HG02938 (cell line): ENCODE data around the gene HINFP.
"Not testable (repeated sequence)": the region's sequence is repeated elsewhere in the genome, so short reads cannot be mapped to it uniquely, and the experiment has no call there.

Experiments used
- ATAC-seq: cut with Tn5 transposase; IDR thresholded peaks from one replicate; pipeline ENCODE4 v1.9.1; 2021; ENCODE audit warnings: mild to moderate bottlenecking, moderate library complexity; ENCODE audit not compliant: unreplicated experiment

HINFP gene

DNA sequence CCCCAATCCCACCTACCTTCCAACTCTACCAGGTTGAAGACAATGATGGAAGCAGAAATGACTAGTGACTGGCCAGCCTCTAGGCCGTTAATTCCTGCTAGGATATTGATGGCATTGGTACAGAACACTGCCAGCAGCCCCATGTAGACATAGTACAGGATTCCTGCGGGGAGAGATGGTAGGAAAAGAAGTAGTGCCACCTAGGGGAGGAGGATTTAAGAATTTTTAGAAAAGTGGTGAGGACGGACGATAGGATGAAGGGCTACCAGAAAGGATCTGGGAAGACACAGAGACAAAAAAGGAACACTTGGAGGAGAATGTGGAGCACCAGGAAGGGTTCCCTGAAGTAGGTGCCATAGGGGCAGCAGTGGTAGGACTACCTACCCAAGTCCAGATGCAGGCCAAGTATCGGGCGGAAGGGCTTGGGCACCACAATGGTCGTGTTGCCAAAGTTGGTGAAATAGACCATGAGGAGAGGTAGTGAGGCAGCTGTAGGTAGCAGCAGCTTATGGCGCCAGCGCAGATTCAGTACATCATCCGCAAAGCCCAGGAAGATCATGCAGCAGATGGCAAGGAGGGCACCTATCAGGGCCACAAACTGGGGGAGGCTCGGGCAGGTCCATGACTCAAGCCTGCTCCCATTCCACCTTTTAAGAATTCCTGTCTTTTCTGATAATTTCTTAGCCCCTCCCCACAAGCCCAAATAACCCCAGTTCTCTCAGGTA is 21.0 kb upstream of the HINFP start:
- ATAC-seq, result no peak

- ATAC-seq, result peak; percentile 12
Measured at GRCh38 chr11:119100994-119101758, 20.2 kb upstream of the HINFP start.

GRCh38 chr11:119101759-119102423 is 19.5 kb upstream of the HINFP start, which contains the start of gene DPAGT1:
Gene DPAGT1, minus strand, starts transcription at chr11:119101853. Its CDS starts 198 bp downstream, at chr11:119101655.
- ATAC-seq, result peak; percentile 78

DNA sequence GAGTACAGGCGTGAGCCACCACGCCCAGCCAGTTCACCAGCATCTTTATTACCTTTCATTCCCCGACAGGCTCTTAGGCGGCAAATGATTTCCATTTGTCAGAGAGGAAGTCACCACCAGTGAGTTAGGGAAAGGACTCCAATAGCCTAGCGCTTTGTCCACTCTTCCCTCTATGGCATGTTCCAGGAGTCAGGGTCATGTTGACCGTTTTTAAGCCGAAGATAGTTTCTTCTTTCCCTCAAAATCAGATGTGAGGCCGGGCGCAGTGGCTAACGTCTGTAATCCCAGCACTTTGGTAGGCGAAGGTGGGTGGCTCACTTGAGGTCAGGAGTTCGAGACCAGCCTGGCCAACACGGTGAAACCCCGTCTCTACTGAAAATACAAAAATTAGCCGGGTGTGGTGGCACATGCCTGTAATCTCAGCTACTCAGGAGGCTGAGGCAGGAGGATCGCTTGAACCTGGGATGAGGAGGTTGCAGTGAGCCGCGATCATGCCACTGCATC is 18.2 kb upstream of the HINFP start:
- ATAC-seq, result not testable (repeated sequence)

- ATAC-seq, result no peak
Measured at GRCh38 chr11:119103793-119104192, 17.6 kb upstream of the HINFP start.

DNA sequence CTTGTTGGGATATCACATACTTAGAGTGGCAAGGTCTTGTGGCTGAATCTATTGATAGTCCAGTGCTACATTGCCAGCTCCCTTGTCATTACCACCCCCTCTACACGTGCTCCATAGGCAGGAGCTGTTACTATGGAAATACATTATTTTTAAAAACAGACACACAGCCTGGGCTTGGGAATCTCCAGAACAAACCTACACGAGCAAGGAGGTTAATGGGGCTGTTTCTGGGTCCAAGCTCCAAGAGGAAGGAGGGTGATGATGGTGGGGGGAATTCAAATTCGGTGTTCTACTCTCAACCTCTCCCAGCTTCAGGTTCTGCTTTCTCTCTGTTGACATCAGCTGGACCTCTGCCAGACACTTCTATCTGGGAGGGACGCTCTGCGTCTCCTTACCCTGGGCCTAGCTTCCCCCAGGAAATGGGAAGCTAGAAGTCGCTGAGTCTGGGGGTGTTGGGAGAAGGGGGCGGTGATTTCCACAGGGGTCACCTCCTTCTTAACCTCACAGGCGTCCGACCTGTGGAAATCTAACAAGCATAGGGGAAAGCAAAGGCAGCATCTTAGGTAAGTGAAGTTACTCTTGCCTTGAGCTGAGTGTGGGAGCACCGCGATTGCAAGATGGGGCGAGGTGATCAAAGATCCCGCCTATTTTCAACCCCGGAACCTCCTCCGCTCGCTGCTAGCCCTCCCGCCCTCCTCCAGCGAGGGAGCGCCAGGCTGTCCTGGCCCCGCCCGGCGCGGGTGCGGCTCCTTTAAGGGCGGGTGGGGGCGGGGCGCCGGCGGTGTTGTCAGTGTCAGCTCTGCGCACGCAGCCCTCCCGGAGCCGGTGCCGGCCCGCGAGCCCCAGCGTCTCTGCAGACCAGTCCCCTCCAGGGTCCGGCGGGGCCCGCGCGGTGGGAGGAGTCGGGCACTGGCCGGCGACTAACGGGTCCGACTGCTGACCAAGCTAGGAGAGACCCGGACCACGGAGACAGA is 14.5 kb upstream of the HINFP start, which contains the start of gene C2CD2L:
TSS of gene C2CD2L (plus strand) at position 781 of the 974 bp plus-strand sequence. CDS start 398 bp downstream, outside the sequence.
- ATAC-seq, result peak; percentile 63

DNA sequence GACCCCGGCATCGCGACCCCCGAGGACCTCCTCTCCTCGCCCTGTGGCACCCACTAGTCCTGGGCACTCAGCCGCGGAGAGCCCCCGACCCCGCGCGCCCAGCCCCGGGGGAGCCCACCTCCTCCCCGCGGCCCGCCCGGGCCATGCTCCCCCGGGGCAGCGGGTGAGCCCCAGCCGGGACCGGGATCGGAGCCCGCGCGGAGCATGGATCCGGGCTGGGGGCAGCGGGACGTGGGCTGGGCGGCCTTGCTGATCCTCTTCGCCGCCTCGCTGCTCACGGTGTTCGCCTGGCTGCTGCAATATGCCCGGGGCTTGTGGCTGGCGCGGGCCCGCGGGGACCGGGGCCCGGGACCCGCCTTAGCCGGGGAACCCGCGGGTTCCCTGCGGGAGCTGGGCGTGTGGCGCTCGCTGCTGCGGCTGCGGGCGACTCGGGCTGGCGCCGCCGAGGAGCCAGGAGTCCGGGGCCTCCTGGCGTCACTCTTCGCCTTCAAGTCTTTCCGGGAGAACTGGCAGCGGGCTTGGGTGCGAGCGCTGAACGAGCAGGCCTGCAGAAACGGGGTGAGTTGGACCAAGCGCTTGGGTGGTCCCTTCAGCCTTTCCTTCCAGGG is 13.7 kb upstream of the HINFP start:
- peak; percentile 23 for ATAC-seq

- ATAC-seq, result no peak
Measured at GRCh38 chr11:119108146-119108856, 13.1 kb upstream of the HINFP start.

GRCh38 chr11:119108857-119109221 is 12.5 kb upstream of the HINFP start:
- ATAC-seq, result no peak

DNA sequence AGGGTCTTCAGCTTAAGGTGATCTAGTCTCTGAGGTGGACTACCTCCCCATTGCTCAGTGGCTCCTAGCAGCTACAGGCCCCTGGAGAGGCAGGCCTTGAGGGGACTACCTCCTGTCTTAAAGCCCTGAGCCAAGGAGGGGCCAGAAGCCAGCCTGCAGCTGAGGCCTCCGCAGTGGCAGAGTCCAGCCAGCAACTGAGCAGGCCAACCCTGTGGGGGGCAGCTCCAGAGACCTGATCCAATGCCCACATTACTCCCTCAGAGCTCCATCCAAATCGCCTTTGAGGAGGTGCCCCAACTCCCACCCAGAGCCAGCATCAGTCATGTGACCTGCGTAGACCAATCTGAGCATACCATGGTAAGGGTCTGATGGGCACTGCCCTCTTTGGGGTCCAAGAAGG is 11.5 kb upstream of the HINFP start:
- no peak for ATAC-seq

GRCh38 chr11:119110439-119110838 is 10.9 kb upstream of the HINFP start:
- ATAC-seq, result no peak

- ATAC-seq, result no peak
Measured at GRCh38 chr11:119111361-119111925, 9.9 kb upstream of the HINFP start.

DNA sequence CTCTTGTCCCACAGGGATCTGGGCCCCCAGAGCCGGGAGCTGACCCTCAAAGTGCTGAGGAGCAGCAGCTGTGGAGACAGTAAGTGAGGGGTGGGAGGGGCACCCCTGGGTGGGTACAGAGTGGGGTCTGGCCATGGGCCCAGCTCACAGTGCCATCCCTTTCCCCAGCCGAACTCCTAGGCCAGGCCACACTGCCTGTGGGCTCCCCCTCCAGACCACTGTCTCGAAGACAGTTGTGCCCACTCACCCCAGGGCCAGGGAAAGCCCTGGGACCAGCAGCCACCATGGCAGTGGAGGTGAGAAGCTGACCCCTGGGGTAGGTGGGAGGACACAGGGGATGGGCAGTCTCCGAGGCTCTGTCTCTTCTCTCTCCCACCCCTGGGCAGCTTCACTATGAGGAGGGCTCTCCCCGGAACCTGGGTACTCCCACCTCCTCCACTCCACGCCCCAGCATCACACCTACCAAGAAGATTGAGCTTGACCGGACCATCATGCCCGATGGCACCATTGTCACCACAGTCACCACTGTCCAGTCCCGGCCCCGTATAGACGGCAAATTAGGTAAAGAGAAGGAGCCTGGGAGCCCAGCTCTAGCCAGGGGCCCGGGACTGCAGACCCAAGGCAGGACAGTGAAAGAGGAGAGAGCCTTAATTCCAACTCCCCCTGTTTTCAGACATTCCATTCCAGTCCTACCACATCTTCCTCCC is 8.9 kb upstream of the HINFP start:
- no peak for ATAC-seq

GRCh38 chr11:119113716-119114115 is 7.7 kb upstream of the HINFP start:
- ATAC-seq, result no peak

DNA sequence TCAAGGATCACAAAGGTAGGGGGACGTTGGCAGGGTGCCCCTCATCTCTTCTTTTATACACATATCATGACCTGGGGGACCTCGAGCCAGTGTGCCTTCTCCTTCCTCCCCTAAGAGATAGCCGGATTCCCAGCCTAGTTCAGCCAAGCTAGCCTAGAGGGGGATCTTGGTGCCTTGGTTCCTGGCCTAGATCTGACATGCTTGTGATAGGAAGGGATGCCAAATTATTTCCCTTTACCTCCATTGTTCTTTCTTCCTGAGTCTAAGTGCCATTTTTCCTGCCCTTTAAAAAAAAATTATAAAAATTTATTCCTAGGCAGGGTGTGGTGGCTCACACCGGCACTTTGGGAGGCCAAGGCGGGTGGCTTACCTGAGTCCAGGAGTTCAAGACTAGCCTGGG is 7.0 kb upstream of the HINFP start:
- no peak for ATAC-seq

DNA sequence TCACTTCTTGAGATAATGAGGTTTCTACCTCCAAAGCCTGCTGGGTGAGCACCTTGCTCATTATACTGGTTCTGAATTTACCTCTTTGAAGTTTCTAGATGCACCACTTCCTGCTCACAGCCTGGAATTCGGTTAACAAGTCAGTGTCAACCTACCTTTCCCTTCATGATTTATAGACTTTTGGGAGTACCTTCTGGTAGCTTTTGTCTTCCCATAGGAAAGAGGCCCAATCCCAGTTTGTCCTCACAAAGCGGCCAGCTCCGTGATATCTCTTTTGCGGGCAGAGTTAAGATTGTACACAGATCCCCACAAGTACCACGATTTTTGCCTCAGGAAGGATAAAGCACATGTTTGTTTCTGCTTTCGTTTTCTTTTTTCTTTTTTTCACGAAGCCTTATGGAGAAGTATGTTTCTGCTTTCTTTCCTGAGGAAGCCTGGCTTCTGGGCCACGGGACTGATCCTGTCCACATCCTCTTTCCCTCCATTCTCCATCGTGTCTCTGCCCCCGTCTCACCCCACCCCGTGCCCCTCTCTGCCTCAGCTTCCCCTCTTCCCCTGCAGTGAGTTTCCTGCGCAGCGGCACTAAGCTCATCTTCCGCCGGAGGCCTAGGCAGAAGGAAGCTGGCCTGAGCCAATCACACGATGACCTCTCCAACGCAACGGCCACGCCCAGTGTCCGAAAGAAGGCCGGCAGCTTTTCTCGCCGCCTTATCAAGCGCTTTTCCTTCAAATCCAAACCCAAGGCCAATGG is 5.7 kb upstream of the HINFP start:
- no peak for ATAC-seq

- no peak for ATAC-seq
Measured at GRCh38 chr11:119116235-119116594, 5.2 kb upstream of the HINFP start.

GRCh38 chr11:119116601-119117000 is 4.8 kb upstream of the HINFP start:
- no peak for ATAC-seq
